ENCODE results near the gene FAM47A. TPM values are rescaled to one million over a fixed set of nuclear protein-coding genes. Genes with fewer than 3 reads are reported as not detected.

FAM47A gene
- total and polyA plus RNA-seq, 3 donors from 2014 or later, result 1.9 to 10.3 (median 3.3) TPM

- no peaks in the 10 kb centered on the region for H3K9me3 ChIP-seq
- no peak for DNase-seq
- H3K27me3 ChIP-seq, result no peaks in the 10 kb centered on the region
- intact Hi-C loops (cut with DNase I; ENCODE audit: low total_unique reads), result no loop called here
- H3K36me3 ChIP-seq (ENCODE audit: low read depth, missing control alignments), result no peaks in the 10 kb centered on the region
- TF ChIP-seq CTCF (IDR thresholded peaks at IDR 0.05) (no peak), POLR2A (IDR thresholded peaks at IDR 0.05) (no peak)
- 75 to 93% methylated on average over 7 to 31 of the region's 41 CpGs for WGBS, 2 donors
- no peak overlapping the region for H3K27ac ChIP-seq
- H3K4me3 ChIP-seq, result no peak overlapping the region
- no peaks in the 10 kb centered on the region for H3K4me1 ChIP-seq
These were observed 952 bp downstream of the FAM47A start for GRCh38 chrX:34130980-34131744.

DNA sequence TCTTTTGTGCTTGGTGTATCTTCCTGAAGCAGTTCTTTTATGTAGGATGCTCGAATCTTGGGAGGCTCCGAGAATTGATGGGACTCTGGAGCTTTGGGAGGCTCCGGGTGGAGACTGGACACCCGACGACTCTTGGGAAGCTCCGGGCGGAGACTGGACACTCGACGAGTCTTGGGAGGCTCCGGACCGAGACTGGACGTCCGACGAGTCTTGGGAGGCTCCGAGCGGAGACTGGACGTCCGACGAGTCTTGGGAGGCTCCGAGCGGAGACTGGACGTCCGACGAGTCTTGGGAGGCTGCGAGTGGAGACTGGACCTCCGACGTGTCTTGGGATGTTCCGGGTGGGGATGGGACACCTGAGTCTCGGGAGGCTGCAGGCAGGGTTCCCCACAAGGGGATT, 1.6 kb downstream of the FAM47A start:
- no peak overlapping the region for H3K27ac ChIP-seq
- WGBS, 2 donors, result 76 to 78% methylated on average over 10 to 24 of the region's 29 CpGs
- no peak overlapping the region for H3K4me3 ChIP-seq
- H3K27me3 ChIP-seq, result no peaks in the 10 kb centered on the region
- H3K4me1 ChIP-seq, result no peaks in the 10 kb centered on the region
- H3K9me3 ChIP-seq, result no peaks in the 10 kb centered on the region
- TF ChIP-seq CTCF (IDR thresholded peaks at IDR 0.05), result no peak
- TF ChIP-seq POLR2A (IDR thresholded peaks at IDR 0.05), result no peak
- DNase-seq, result no peak
- intact Hi-C loops (cut with DNase I; ENCODE audit: low total_unique reads), result no loop called here
- H3K36me3 ChIP-seq (ENCODE audit: low read depth, missing control alignments), result no peaks in the 10 kb centered on the region

GRCh38 chrX:34126011-34126410, 6.1 kb downstream of the FAM47A start:
- 81% methylated on average over 5 of the region's 5 CpGs; no CpG with 5 or more reads in 1 of the 2 donors for WGBS, 2 donors
- Histone ChIP-seq H3K4me1 (no peaks in the 10 kb centered on the region), H3K36me3 (ENCODE audit: low read depth, missing control alignments) (no peaks in the 10 kb centered on the region), H3K4me3 (no peak overlapping the region), H3K27ac (no peak overlapping the region), H3K27me3 (no peaks in the 10 kb centered on the region), H3K9me3 (no peaks in the 10 kb centered on the region)
- DNase-seq, result no peak
- TF ChIP-seq CTCF (IDR thresholded peaks at IDR 0.05) (no peak), POLR2A (IDR thresholded peaks at IDR 0.05) (no peak)
- intact Hi-C loops (cut with DNase I; ENCODE audit: low total_unique reads), result no loop called here

- TF ChIP-seq POLR2A (IDR thresholded peaks at IDR 0.05), result no peak
- no peak for TF ChIP-seq CTCF (IDR thresholded peaks at IDR 0.05)
- no peaks in the 10 kb centered on the region for H3K27me3 ChIP-seq
- no peak overlapping the region for H3K4me3 ChIP-seq
- DNase-seq, result no peak
- H3K27ac ChIP-seq, result no peak overlapping the region
- no peaks in the 10 kb centered on the region for H3K9me3 ChIP-seq
- no peaks in the 10 kb centered on the region for H3K4me1 ChIP-seq
- no peaks in the 10 kb centered on the region for H3K36me3 ChIP-seq (ENCODE audit: low read depth, missing control alignments)
- WGBS, 2 donors, result 47 to 50% methylated on average over 2 of the region's 2 CpGs
- intact Hi-C loops (cut with DNase I; ENCODE audit: low total_unique reads), result no loop called here
These were observed 13.0 kb downstream of the FAM47A start for GRCh38 chrX:34119122-34119521.

- intact Hi-C loops (cut with DNase I; ENCODE audit: low total_unique reads), result no loop called here
- no peak overlapping the region for H3K27ac ChIP-seq
These were observed 19.7 kb downstream of the FAM47A start for GRCh38 chrX:34112459-34112858.

More at GRCh38 chrX:34112459-34112858, 19.7 kb downstream of the FAM47A start:
- DNase-seq, result no peak
- Histone ChIP-seq H3K9me3 (no peaks in the 10 kb centered on the region), H3K36me3 (ENCODE audit: low read depth, missing control alignments) (no peaks in the 10 kb centered on the region), H3K27me3 (no peaks in the 10 kb centered on the region), H3K4me3 (no peak overlapping the region), H3K4me1 (no peaks in the 10 kb centered on the region)
- TF ChIP-seq CTCF (IDR thresholded peaks at IDR 0.05) (no peak), POLR2A (IDR thresholded peaks at IDR 0.05) (no peak)
- WGBS, 2 donors, result 60 to 94% methylated on average over 1 of the region's 1 CpG
